Muscle of arm (tissue), 12 donors: ENCODE data around the gene LENG8. TPM values are rescaled to one million over a fixed set of nuclear protein-coding genes. Genes with fewer than 3 reads are reported as not detected.
A peak's percentile ranks its signal among the peaks of the same experiment; 100 is the strongest.
"Not testable (repeated sequence)": the region's sequence is repeated elsewhere in the genome, so short reads cannot be mapped to it uniquely, and the experiment has no call there.

ENCODE experiments used
- DNase-seq: peaks from one replicate; pipeline ENCODE4 v3.0.0-alpha.2; 2013
- polyA plus RNA-seq, 12 donors: library from polyadenylated mRNA; unstranded; fragments of 120-200 nt; gene quantifications; one replicate each; pipeline ENCODE4 v1.2.1, GENCODE V29; 2013; ENCODE audit not compliant: insufficient read length in 12 of 12

LENG8 gene
- polyA plus RNA-seq, 12 donors = 54.1 to 332 (median 92.4) TPM

- no peak for DNase-seq
Observed at GRCh38 chr19:54459282-54460229, 10.6 kb downstream of the LENG8 start.

GRCh38 chr19:54460230-54461005 lies 11.4 kb downstream of the LENG8 start:
- no peak for DNase-seq

GRCh38 chr19:54461210-54461609 lies 12.2 kb downstream of the LENG8 start:
- DNase-seq = no peak

- DNase-seq = peak; percentile 74
Observed at GRCh38 chr19:54461613-54462012, 12.6 kb downstream of the LENG8 start.

- DNase-seq = no peak
Observed at GRCh38 chr19:54462047-54462654, 13.2 kb downstream of the LENG8 start.

- DNase-seq = peak; percentile 80
Observed at GRCh38 chr19:54462655-54463530, 13.9 kb downstream of the LENG8 start.

- DNase-seq = peak; percentile 96
Observed at GRCh38 chr19:54463531-54464043, 14.6 kb downstream of the LENG8 start, which contains the start of gene LENG9. TSS of gene LENG9 (minus strand) at chr19:54463778. CDS start at chr19:54463526, 252 bp downstream.

GRCh38 chr19:54464044-54464629 lies 15.1 kb downstream of the LENG8 start:
- DNase-seq = no peak

- peak; percentile 68 for DNase-seq
Observed at GRCh38 chr19:54464630-54465425, 15.8 kb downstream of the LENG8 start.

- DNase-seq = no peak
Observed at GRCh38 chr19:54465426-54466109, 16.6 kb downstream of the LENG8 start.

- not testable (repeated sequence) for DNase-seq
Observed at GRCh38 chr19:54466110-54466480, 17.1 kb downstream of the LENG8 start.

- no peak for DNase-seq
Observed at GRCh38 chr19:54469496-54469934, 20.5 kb downstream of the LENG8 start.

- DNase-seq = no peak
Observed at GRCh38 chr19:54470276-54470887, 21.4 kb downstream of the LENG8 start.

GRCh38 chr19:54470991-54471782 lies 22.2 kb downstream of the LENG8 start:
- peak; percentile 52 for DNase-seq

GRCh38 chr19:54473071-54473891 lies 24.3 kb downstream of the LENG8 start, which contains the start of gene CDC42EP5:
TSS of gene CDC42EP5 (minus strand) at chr19:54473296. CDS start at chr19:54465547, 7,749 bp downstream.
- DNase-seq = peak; percentile 94

GRCh38 chr19:54473892-54474372 lies 24.9 kb downstream of the LENG8 start:
- DNase-seq = no peak
